ENCODE results near the gene TLE5. TPM values are rescaled to one million over a fixed set of nuclear protein-coding genes. Genes with fewer than 3 reads are reported as not detected.

The TLE5 gene
- total RNA-seq, 1 experiment from 2014 or later = 360 TPM

- DNase-seq (ENCODE audit: low spot score) = no peak
- Histone ChIP-seq H3K27ac (ENCODE audit: low read depth, low read length, poor library complexity, severe bottlenecking) (no peak overlapping the region), H3K9me3 (ENCODE audit: low read depth, low read length, poor library complexity, severe bottlenecking) (no peaks in the 10 kb centered on the region), H3K4me3 (ENCODE audit: low read depth, low read length, poor library complexity, severe bottlenecking) (no peak overlapping the region), H3K27me3 (replicated peaks; ENCODE audit: insufficient read depth, low read depth, low read length, poor library complexity) (no peaks in the 10 kb centered on the region), H3K36me3 (ENCODE audit: insufficient read depth, low read length, poor library complexity, severe bottlenecking) (peaks cover 63% of the 10 kb centered on the region), H3K4me1 (ENCODE audit: insufficient read depth, low read length, poor library complexity, severe bottlenecking) (peaks cover 20% of the 10 kb centered on the region)
- ChIA-PET POLR2A (ENCODE audit: low non-redundant PET) (interaction anchor here (0.9 kb wide), 1 partner anchor 582 kb away, joined by 3 read pairs; no protein-coding TSS in a partner anchor), CTCF (no interaction called here)
- BruUV-seq (replicated peaks) = no TSS peak
- intact Hi-C loops (cut with micrococcal nuclease; ENCODE audit: unreplicated experiment) = no loop called here
- TF ChIP-seq, protein P1, sequence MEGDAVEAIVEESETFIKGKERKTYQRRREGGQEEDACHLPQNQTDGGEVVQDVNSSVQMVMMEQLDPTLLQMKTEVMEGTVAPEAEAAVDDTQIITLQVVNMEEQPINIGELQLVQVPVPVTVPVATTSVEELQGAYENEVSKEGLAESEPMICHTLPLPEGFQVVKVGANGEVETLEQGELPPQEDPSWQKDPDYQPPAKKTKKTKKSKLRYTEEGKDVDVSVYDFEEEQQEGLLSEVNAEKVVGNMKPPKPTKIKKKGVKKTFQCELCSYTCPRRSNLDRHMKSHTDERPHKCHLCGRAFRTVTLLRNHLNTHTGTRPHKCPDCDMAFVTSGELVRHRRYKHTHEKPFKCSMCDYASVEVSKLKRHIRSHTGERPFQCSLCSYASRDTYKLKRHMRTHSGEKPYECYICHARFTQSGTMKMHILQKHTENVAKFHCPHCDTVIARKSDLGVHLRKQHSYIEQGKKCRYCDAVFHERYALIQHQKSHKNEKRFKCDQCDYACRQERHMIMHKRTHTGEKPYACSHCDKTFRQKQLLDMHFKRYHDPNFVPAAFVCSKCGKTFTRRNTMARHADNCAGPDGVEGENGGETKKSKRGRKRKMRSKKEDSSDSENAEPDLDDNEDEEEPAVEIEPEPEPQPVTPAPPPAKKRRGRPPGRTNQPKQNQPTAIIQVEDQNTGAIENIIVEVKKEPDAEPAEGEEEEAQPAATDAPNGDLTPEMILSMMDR (conservative IDR thresholded peaks at IDR 0.05; ENCODE audit: low read depth, low read length) = no peak
- no peak for TF ChIP-seq EZH2 (IDR thresholded peaks at IDR 0.05; ENCODE audit: borderline replicate concordance, low read depth, low read length, poor library complexity, severe bottlenecking)
These were observed 3.4 kb downstream of the TLE5 start for GRCh38 chr19:3058821-3059314.

- no TSS peak for BruUV-seq (replicated peaks)
- intact Hi-C loops (cut with micrococcal nuclease; ENCODE audit: unreplicated experiment) = no loop called here
- DNase-seq (ENCODE audit: low spot score) = no peak
- Histone ChIP-seq H3K27me3 (replicated peaks; ENCODE audit: insufficient read depth, low read depth, low read length, poor library complexity) (no peaks in the 10 kb centered on the region), H3K9me3 (ENCODE audit: low read depth, low read length, poor library complexity, severe bottlenecking) (no peaks in the 10 kb centered on the region), H3K36me3 (ENCODE audit: insufficient read depth, low read length, poor library complexity, severe bottlenecking) (peaks cover 68% of the 10 kb centered on the region), H3K4me3 (ENCODE audit: low read depth, low read length, poor library complexity, severe bottlenecking) (no peak overlapping the region), H3K4me1 (ENCODE audit: insufficient read depth, low read length, poor library complexity, severe bottlenecking) (peaks cover 20% of the 10 kb centered on the region), H3K27ac (ENCODE audit: low read depth, low read length, poor library complexity, severe bottlenecking) (no peak overlapping the region)
- no peak for TF ChIP-seq EZH2 (IDR thresholded peaks at IDR 0.05; ENCODE audit: borderline replicate concordance, low read depth, low read length, poor library complexity, severe bottlenecking)
- TF ChIP-seq, protein P1 (conservative IDR thresholded peaks at IDR 0.05; ENCODE audit: low read depth, low read length) = no peak
- POLR2A ChIA-PET (ENCODE audit: low non-redundant PET) = interaction anchor here (0.9 kb wide), 1 partner anchor 582 kb away, joined by 3 read pairs; no protein-coding TSS in a partner anchor
- CTCF ChIA-PET = no interaction called here
These were observed 4.1 kb downstream of the TLE5 start for GRCh38 chr19:3058009-3058820.

DNA sequence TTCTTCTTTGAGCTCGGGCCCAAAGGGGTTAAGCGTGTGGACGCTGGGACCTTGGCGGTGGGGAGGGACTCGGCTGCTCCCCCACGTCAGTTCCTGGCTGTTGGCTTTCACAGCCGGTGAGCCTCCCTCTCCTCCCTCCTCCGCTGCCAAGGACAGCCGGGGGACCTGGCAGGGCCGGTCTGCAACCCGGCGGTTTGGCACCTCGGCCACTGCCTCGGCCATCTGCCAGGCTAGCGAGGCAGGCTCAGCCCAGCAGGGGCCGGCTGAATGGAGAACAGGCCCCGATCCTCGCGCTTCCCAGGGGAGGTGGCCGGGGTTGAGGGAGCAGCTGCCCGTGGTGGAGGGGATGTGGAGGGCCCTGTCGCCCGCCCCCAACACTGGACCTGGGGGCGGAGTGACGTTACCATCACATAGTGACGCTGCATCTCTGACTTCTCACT, 5.0 kb downstream of the TLE5 start:
- peaks cover 69% of the 10 kb centered on the region for H3K36me3 ChIP-seq (ENCODE audit: insufficient read depth, low read length, poor library complexity, severe bottlenecking)
- CTCF ChIA-PET = no interaction called here

More for the DNA sequence above, 5.0 kb downstream of the TLE5 start:
- intact Hi-C loops (cut with micrococcal nuclease; ENCODE audit: unreplicated experiment) = no loop called here
- BruUV-seq (replicated peaks) = no TSS peak
- POLR2A ChIA-PET (ENCODE audit: low non-redundant PET) = no interaction called here
- H3K4me3 ChIP-seq (ENCODE audit: low read depth, low read length, poor library complexity, severe bottlenecking) = no peak overlapping the region
- H3K27ac ChIP-seq (ENCODE audit: low read depth, low read length, poor library complexity, severe bottlenecking) = no peak overlapping the region
- TF ChIP-seq, protein P1 (conservative IDR thresholded peaks at IDR 0.05; ENCODE audit: low read depth, low read length) = no peak
- TF ChIP-seq EZH2 (IDR thresholded peaks at IDR 0.05; ENCODE audit: borderline replicate concordance, low read depth, low read length, poor library complexity, severe bottlenecking) = no peak
- H3K4me1 ChIP-seq (ENCODE audit: insufficient read depth, low read length, poor library complexity, severe bottlenecking) = peaks cover 20% of the 10 kb centered on the region
- H3K9me3 ChIP-seq (ENCODE audit: low read depth, low read length, poor library complexity, severe bottlenecking) = no peaks in the 10 kb centered on the region
- DNase-seq (ENCODE audit: low spot score) = no peak
- no peaks in the 10 kb centered on the region for H3K27me3 ChIP-seq (replicated peaks; ENCODE audit: insufficient read depth, low read depth, low read length, poor library complexity)

Measured in A673 (cell line).